Activated T-cell treated with anti-CD3 and anti-CD28 coated beads for 48 hours (primary cell): ENCODE measurements around the gene RTN4R.

Experiments used
- DNase-seq: peaks from one replicate; pipeline ENCODE4 v3.0.0-alpha.2; 2020; ENCODE audit warnings: low read depth

Gene RTN4R

DNA sequence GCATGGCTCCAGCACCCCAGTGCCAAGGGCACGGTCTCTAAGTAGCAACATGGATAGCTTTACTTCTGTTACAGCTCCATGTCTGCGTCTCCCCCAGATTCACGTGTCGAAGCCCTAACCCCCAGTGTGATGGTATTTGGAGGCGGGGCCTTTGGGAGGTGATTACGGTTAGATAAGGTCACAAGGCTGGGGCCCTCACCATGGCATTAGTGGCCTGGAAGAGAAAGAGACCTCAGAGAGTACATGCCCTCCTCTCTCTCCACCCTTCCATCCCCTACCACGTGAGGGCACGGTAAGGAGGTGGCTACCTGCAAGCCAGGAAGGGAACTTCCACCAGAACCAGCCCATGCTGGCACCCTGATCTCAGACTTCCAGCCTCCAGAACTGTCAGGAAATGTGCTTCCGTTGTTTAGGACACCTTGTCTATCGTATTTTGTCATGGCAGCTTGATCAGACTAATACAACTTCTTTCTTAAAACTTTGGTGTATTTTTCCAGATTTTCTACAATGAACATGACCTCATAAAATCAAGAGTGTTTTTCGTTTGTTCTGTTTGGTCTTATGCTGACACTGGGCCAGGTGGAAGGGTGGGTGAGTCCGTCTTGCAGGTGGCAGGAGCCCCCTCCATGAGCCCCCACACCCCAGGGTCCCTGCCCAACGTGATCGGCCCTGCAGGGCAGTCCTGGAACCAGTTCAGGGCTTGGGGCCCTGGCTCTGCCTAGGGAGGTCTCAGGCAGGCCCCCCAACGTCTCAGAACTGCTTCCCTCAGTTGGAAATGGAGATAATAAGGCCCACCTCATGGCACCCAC lies 10.7 kb downstream of the RTN4R start:
- DNase-seq, result no peak

DNA sequence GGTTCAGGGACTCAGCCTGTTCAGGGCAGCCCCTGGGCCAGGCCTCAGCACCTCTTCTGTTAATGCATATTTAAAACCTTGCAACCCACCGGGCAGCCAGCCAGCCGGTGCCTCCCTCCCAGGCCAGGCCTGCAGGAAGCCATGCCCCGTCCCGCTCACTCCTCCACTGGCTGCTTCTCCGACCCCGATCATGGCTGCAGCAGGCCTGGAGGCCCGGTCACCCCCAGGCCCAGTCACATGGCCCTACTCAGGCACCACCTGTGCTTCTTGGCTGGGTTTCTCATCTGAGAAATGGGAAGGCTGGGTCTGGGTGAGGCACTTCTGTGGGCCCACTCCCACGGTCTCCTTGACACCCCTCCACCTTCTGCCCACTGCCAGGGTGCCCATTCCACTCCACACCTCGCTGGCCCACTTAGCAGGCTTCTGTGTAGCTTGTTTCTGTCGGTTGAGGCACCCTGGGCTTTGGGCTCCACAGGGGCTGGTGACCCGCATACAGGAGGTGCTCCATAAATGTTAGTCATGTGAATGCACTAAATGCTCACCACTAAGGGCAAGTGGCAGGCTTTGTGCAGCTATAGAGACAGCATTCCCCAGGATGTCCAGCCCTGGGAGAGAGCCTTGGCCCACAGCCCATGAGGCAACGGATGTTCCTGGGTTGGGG lies 11.4 kb downstream of the RTN4R start:
- DNase-seq, result no peak

DNA sequence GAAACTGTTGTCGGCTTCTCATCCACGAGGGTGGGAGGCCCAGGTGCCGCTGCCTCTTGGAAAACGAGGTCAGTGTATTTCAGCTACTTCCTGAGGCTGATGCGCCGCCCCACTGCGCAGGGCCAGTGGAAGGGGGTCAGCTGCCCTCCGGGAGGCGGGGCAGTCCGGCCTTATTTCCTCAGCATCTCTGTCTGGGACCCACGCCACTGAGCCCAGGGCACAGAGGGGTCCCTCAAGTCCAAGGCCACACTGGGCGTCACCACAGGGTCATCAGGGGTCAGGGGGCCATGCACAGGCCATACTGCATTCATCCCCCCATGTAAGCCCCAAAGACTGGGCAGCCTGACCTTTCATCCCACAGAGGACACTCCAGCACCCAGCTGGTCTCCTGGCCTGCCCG lies 12.1 kb downstream of the RTN4R start:
- no peak for DNase-seq

DNA sequence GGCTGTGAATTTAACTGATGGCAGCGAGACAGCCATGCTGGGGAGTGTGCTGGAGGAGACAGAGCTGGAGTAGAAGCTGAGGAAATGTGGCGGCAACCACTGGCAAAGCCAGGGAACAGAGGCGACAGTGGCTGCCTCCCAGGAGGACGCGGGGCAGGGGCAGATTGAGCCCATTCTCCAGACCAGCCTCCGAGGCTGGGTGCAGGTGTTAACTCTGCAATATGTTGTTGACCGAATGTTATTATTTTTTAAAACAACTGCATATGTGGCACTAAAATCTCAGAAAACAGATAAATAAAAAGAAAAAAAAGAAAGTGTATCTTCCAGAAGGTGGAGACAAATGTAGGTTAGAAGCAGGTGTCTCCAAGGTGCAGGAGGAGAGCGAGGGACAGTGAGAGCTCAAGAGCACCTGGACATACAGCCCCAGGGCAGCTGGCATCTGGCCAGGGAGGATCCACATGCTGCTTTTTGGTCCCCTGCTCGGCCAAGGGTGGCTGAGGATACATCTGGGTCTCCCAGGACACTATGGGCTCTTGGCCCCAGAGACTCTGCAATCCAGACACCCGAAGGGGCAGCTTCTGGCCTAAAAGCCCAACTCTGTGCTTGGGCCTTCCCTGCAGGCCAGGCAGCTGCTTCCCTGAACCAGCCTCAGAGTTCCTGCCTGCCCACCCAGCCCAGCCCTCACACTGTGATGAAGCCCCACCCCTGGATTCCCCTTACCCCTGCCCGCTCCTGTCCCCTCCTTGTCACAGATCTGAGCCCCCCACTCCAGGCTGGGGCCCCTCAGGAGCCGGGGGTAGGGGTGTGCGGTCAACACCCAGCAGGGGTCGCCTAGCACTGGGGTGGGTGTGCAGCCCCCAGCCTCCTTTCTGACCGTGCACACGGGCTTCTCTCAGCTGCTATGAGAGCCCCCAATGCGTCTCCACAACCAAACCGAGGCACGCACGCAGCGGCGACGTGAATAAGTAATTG lies 12.9 kb downstream of the RTN4R start:
- DNase-seq, result no peak

DNA sequence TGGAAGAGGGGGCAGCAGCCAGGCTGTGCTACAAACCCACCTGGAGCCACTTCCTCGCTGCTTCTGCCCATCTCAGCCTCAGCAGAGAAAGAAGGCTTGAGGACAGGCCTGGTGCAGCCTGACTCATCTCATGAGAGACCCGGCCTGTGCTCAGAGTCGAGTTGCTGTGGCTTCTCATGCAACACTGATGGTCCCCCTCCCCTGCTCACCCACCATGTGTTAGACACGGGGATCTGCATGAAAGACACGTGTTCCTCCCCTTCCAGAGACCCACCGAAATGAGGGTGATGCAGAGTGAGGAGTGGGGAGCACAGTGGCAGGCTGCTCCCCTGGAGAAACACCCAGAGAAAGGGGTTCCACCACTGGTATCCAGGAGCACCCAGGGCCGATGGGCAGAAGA lies 15.0 kb downstream of the RTN4R start:
- DNase-seq, result no peak

DNA sequence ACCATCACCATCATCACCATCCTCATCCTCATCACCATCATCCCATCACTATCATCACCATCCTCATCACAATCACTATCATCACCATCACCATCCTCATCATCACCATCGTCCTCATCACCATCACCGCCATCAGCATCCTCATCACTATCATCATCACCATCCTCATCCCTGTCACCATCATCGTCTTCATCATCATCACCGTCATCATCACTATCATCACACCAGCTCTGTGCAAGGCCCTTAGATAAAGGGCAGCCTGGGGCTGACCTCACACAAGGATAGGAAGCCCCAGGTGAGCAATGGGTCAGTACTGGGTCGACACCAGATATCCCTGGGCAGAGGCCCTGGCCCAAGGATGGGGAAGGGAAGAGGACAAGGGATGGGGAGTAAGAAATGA lies 16.1 kb downstream of the RTN4R start:
- DNase-seq, result no peak

DNA sequence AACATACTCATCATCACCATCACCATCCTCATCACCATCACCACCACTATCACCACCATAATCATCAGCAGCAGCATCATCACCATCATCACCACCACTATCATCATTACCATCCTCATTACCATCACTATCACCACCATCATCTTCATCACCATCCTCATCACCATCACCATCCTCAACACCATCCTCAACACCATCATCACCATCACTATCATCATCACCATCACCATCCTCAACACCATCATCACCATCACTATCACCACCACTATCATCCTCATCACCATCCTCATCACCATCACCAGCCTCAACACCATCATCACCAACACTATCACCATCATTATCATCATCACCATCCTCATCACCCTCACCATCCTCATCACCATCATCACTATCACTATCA lies 16.6 kb downstream of the RTN4R start:
- DNase-seq, result no peak

DNA sequence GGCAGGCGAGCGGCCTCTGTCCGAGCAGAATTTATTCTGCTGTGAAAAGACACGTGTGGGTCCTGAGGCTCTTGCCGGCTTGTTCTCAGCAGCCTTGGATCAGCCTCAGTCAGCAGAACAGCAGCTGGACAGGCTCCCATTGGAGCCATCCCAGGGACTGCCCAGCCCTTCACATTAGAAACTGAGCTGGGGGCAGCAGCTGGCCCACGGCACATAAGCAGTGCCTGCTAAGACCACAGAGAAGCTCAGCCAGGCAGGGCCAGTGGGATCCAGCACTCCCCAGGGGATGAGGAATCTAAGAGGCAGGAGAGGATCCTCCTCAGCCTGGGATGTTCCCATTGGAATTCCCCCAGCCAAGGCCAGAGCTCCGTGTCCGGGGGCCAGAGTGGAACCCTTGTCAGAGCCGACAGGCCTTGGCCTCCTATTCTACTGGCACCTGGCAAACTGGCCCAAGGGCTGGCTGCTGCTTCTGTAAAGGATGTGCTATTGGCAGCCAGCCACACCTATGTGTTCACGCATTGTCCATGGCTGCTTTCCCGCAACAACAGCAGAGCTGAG lies 18.2 kb downstream of the RTN4R start:
- no peak for DNase-seq

DNA sequence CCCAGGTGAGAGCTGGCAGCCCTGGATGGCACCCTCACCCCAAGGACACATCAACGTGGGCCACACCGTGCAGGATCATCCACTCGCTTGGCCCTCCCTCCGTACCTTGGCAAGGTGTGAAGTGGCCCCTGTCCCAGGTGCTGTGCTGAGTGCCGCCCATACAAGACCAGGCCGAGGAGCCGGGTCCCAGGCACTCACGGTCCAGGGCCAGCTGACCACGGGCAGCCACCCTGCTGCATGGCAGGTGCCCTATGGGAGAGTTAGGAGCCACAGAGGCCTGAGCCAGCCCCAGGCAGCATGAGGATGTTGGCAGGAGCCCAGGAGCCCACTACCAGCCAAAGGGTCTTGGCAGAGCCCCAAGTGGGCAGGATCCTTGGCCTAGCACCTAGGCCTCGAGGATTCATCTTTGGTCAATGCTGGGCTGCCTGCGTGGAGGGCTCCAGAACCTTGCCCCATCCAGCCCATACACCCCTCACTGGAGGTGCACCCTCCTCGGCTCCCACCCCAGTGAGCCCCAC lies 19.6 kb downstream of the RTN4R start:
- DNase-seq, result no peak

DNA sequence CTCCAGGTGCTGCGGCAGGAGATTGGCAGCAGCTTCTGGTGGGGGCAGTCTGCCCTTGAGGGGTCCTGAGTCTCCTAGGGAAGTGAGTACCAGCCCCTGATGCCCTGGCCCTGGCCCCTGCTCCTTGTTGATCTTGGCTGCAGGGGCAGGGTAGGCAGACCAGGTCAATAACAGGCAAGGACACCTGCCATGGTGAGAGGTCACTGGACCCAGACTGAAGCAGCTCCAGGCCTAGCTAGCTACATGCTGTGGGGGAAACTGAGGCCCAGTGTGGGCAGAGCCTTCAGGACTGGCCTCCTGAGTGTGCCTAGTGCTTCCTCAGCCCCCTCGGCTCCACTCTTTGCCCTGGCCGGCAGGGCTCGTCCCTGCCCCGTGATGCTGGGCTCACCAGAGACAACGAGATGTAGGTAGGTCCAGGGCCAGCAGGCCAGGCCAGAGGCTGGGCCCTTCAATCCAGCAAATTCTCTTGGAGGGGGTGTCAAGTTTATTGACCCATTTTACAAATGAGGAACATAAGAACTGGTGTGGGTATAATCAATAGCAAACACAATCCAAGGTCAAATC lies 20.4 kb downstream of the RTN4R start:
- DNase-seq, result no peak

DNA sequence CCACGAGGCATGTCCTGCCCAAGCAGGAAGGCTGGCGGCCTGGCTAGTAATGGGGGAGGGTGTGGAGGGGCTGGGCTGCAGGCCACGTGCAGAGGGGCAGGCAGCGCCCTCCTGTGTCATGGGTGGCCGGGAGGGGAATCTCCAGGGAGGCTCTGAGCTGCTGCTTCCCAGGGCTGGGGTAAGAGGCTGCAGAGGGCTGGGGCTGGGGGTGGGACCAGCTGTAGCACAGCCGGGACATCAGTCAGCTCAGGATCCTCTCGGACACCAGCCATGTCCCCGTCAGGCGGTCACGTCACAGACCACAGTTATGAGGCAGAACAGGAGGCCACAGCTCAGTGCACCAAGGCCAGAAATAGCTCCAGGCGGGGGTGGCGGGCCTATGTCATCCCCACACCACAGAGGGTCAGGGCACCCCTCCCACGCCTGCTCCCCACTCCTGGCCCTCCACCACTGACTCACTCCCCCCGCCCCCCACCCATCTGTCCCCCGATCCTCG lies 21.1 kb downstream of the RTN4R start:
- no peak for DNase-seq

DNA sequence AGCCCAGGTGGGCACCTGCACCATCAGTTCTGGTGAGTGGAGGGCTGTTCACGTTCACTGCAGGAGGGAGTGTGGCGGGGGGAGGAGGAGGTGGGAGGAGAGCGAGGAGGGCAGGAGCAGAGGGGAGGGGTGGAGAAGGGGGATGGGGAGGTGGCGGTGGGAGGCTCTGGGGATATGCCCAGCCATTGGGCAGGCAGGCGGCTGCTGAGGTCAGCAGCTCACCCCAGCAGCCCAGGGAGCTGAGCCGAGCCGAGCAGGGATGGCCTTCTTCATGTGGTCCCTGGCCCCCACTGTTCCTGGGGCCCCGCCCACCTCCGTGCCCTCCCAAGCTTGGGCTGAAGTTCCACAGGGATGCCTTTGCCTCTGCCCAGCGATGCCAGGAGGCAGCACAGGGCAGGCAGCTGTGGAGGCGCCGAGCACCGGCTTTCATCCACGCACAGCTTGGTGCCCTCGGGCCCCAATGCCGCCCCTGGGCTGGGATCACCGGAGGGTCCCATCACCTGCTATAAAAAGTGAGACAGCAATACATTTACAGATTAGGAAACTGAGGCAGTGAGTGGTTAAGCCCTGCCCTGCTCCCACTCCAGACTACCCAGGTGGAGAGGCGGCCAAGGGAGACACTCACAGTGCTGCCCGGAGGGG lies 21.6 kb downstream of the RTN4R start:
- DNase-seq, result no peak

DNA sequence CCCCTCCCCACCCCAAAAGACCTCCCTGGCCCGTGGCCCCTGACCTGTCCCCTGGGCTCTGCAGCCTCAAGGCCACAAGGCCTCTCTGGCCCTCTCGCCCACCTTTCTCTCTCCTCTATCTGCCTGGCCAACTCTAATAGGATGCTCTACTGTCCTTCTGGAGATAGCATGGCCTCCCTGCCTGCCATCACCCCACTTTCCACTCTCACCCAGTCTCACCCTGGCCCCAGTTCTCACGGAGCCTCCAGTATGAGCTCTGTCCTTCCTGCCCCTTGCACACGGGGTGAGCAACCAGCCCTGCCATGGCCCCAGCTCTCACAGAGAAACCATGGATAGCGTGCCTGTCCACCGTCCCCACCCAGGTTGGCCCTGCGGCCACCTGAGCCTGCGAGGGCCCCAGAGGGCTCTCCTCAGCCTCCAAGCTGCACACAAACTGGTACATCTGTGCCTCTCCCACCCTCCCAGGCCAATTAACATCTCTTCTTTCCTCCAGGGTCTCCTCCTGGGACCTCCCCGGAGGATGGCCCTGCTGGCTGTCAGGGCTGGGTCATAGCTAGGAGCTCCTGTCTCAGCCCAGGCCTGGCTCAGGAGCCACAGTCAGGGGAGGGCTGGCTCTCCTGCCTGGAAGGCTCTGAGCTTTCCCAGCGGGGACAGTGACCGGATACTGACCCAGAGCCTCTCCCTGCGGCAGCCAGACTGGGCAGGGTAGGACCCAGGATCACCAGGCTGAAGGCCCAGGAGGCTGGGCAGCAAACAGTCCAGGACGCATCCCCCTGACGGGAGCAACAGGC lies 22.3 kb downstream of the RTN4R start:
- no peak for DNase-seq

DNA sequence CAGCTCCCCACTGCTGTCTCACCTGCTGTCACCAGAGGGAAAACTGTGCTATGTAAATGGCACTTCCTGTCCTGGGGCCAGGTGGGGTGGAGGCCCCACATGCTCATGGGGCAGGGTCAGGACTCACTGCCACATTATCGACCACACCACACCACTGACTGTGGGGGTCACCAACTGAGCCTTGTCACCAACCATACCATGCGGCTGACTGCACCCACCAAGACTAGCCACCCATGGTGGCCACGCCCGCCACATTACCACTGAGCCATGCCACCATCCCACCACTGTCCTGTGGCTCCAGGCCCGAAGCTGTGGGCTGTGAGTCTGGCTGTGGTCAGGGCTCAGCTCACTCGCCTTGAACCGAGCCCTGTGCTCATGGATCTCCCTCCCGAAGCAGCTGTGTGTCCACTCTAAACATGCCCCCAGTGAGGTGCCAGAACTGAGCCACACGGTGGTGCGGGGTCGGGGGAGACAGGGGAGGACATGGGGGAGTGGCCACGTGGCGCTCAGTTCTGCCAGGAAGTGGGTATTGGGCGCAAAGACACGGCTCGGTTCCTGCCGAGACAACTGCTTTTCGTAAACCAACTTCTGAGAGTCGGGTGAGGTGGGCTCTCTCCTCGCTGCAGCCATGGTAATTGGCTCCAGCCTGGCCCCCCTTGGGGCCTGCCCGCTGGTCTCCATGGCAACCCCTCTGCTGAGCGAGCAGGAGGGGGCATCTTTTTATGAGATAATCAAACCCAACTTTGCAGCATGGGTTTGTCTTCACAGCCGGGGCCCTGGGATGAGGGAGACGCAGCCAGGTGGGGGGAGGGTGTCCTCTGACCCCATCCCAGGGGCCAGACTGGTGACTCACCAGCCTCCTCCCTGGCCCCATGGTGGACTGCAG lies 23.2 kb downstream of the RTN4R start:
- no peak for DNase-seq

DNA sequence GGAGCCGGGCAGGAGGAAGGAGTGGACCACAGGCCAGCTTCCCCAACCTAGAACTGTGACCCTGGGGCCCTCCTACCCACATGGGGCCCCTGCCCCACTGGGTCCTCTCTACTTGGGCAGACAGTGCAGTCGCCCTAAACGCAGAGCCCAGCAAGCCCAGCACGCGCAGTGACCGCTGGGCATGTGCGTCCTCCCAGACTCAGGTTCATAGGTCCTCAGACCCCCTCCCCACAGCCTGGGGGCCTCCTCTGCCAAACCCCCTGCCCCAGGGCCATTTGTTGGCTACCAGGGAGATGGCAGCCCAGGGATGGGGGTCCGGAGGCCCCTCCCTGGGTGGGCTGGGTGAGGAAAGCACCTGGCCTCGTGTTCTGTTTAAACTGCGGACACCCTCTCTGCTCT lies 23.9 kb downstream of the RTN4R start:
- no peak for DNase-seq

DNA sequence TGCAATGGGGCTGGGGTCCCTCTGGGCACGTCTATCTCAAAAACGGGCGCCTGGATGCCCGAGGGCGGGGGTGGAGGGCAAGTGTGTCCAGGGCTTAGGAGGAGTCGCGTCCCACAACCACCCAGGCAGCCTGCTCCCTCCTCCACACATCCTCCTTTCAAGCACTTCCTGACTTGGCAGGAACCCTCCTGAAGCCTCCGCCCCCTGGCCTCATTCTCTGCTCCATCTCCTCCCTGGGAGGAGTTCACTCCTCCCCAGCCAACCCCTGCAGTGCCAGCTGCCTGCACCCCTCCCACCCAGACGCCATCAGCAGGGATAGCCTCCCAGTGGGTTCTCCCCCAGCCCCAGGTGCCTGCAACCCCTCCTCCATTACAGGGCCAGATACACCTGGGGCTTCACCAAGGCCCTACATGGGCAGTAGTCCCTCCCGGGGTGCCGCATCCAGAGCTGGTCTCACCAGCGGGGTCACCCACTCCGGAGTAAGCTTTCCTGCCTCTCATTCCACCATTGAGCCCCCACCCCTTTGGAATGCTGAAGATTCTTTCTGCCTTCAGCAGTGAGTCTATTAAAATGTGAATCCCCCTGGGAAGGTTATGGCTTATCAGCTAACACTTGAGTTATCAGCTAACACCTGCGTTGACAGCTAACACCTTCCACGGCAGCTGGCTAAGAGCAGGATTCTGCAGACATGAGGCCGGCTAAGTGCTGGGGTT lies 24.4 kb downstream of the RTN4R start:
- no peak for DNase-seq

DNA sequence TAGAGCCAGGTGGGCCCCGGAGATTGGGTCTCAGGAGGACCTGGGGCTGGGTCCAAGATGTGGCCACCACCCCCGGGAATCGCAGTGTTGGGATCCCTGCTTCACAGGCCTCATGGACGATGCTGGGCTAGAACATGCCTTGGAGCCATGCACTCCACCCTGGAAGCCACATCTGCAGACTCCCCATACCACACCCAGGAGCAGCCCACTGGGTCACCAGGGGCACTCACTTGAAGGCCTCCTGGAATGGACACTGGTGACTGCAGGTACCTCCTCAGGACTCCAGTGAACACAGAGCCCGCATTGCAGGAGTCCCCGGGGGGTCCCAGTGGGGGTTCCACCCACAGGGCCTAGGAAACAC lies 25.0 kb downstream of the RTN4R start:
- DNase-seq, result no peak

DNA sequence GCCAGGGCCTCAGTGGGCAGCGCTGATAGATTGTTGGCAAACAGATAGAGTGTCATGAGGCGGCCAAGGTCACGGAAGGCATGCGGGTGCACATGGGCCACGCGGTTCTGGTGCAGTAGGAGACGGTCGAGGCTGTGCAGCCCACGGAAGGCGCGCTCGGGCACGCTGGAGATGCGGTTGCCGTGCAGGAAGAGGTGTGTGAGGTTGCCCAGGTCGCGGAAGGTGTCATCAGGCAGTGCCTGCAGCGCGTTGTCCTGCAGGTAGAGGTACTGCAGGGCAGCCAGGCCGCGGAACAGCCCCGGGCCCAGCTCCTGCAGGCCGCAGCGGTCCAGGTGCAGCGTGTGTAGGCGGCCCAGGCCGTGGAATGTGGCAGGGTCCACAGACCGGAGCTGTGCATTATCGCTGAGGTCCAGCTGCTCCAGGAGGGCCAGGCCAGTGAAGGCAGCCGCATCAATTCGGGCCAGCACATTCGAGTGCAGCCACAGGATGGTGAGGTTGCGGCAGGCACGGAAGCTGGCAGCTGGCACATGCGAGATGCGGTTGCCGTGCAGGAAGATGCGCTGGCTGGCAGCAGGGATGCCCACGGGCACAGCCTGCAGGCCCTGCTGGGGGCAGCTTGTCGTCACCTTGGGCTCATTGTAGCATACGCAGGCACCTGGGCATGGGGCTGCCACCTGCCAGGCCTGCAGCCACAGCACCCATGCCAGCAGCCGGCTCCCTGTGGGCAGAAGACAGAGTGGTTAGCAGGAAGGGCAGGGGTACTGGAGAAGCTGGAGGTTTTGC lies 25.5 kb downstream of the RTN4R start:
- no peak for DNase-seq
